Kidney epithelial cell (primary cell): ENCODE data around the gene CCDC197. TPM values are rescaled to one million over a fixed set of nuclear protein-coding genes. Genes with fewer than 3 reads are reported as not detected.

Source experiments
- DNase-seq: peaks from one replicate; pipeline ENCODE4 v3.0.0-alpha.2; 2010; ENCODE audit warnings: low read depth
- H3K27me3 ChIP-seq: 2 replicates; pipeline ENCODE4 v1.6.0; 2011; ENCODE audit warnings: low read length; ENCODE audit not compliant: control insufficient read depth, insufficient read depth
- H3K36me3 ChIP-seq: 2 replicates; pipeline ENCODE4 v1.5.1; 2011; ENCODE audit warnings: low read length; ENCODE audit not compliant: control insufficient read depth, insufficient read depth
- H3K4me3 ChIP-seq: 2 replicates; pipeline ENCODE4 v1.5.1; 2011; ENCODE audit warnings: low read depth, mild to moderate bottlenecking, control low read depth, low read length
- CTCF ChIP-seq: IDR thresholded peaks from 2 replicates; pipeline ENCODE4 v1.5.1; 2011; ENCODE audit warnings: mild to moderate bottlenecking, moderate library complexity, low read length, control low read depth, inconsistent platforms; ENCODE audit not compliant: insufficient read depth, poor library complexity, severe bottlenecking
- total RNA-seq: library from RNA; depleted of rRNA; stranded (reverse); fragments of >200 nt; gene quantifications from 2 replicates; pipeline ENCODE4 v1.2.3, GENCODE V29; 2015

Gene CCDC197
- total RNA-seq, 1 donor from 2014 or later = not detected

DNA sequence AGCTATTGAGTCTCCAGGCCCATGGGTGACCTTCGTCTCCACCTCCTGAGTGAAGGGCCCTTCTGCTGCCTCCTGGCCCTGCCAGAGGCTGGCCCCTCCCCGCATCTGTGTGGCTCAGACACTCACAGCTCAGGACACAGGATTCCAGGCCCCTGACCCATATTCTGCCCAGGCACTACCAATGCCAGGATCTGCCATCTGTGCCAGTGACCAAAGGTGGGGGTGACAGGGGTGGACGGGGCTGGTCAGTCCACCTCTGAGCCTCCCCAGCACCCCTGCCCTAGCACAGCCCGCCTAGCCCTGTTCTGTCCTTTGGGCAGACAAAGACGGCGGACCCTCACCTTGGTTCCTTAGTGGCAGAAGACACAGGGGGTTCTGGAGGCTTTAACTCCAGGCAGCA is 23.5 kb upstream of the CCDC197 start:
- no peak overlapping the region for H3K4me3 ChIP-seq
- peaks cover 5% of the 10 kb centered on the region for H3K27me3 ChIP-seq
- no peak for TF ChIP-seq CTCF
- no peaks in the 10 kb centered on the region for H3K36me3 ChIP-seq
- no peak for DNase-seq

DNA sequence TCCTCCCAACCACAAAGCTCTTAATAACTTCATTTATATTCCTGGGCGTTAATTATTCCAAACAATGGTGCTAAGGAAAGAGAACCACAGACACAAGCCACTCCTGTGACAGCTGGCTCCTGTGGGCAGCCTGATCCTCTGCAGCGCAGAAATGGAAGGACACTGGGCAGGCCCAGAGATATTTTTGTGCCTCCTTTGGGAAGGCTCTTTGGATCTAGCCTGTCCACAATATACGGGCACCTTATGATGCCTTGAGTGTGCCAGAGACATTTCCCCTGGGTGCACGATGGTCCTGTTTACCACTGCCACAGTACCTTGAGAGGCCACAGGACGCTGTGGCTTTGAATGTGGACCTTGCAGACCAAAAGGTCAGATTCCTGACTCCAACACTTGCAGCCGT is 22.8 kb upstream of the CCDC197 start:
- Histone ChIP-seq H3K4me3 (no peak overlapping the region), H3K27me3 (peaks cover 5% of the 10 kb centered on the region), H3K36me3 (no peaks in the 10 kb centered on the region)
- no peak for TF ChIP-seq CTCF
- DNase-seq = no peak

DNA sequence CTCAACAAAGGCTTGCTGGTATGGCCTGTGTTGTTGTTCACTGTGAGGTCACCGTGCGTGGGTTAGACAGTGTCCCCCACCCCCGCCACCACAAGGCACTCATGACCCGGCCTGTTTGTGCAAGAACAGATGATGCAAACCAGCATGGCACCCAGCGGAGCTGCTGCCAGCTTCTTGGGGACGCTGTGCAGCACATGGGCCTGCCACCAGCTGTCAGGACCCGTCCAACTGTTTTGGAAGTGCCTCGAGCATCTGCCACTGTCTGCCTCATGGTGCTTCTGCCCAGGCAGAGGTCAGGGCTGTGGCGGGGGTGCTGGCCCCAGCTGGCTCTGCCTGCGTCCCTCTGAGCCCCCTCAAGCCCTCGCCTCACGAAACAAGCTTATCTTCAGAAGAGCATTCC is 22.3 kb upstream of the CCDC197 start:
- H3K36me3 ChIP-seq = no peaks in the 10 kb centered on the region
- no peak for DNase-seq
- H3K27me3 ChIP-seq = peaks cover 5% of the 10 kb centered on the region
- no peak overlapping the region for H3K4me3 ChIP-seq
- TF ChIP-seq CTCF = no peak

DNA sequence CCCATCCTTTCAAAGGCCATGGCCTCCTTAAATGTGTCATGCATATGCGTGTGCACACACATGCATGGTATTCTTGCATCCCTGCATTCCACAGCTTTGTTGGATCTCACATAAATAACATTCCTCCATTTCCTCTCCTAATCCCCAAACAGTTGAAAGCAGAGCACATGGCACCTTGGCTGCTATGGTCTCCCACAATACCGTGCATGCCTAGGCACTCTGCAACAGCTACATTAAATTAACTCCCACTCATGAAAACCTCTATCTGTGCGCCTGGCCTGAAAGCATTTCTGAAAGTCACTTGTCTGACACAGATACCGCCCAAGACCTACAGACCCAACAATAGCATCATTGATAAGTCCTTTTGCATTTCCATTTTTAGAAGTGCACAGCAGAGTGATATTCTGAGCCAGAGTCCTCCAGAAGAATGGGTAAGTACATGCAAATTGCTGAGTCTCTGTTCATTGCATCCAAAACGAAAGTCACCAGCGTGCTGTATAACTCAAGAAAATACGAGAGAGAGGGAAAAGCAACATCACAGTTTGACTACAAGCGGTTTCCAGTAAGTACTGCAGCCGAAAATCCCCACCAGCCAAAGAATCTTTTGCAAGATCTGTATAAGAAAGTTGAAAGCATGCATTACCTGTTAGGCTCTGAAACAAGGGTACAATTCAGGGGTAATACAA is 21.2 kb upstream of the CCDC197 start:
- no peak for TF ChIP-seq CTCF
- no peak for DNase-seq
- Histone ChIP-seq H3K4me3 (no peak overlapping the region), H3K36me3 (no peaks in the 10 kb centered on the region), H3K27me3 (peaks cover 5% of the 10 kb centered on the region)

DNA sequence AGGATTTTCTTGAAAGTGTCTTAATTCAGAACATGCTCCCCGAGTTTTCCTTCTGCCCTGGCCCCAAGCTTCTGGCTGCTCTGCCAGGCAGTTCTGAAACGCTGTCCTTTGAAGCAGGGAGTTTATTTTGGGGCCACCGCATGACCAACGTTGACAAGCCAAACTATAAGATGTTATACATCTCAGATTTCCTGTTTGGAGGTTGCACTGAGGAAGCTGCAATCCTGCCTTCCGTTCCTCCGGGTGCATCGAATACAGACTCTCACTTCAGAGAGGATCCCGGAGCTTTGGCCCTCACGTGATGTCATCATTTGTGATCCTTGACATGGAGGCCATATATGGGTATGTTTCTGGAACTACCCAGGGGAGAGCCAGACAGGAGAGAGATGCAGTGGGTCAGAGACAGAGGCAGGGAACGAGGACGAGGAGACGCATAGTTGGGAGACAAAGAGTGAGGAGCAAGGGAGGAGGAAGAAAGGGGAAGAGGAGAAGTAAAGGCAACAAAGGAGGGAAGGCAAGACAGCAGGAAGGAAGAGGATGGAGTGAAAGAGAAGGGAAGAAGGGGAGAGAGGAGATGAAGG is 20.5 kb upstream of the CCDC197 start, which contains the start of gene ASB2:
ASB2 (minus strand) TSS at position 94 of the 581 bp plus-strand sequence. CDS start 12,031 bp downstream, outside the sequence.
- H3K36me3 ChIP-seq = no peaks in the 10 kb centered on the region
- no peak for TF ChIP-seq CTCF
- no peak within 1 kb of the TSS for H3K4me3 ChIP-seq
- H3K27me3 ChIP-seq = peaks cover 6% of the 10 kb centered on the region
- DNase-seq = no peak
